GM19468 (cell line): Measurements from ENCODE around the gene DCST2.

Source experiments
- ATAC-seq: cut with Tn5 transposase; IDR thresholded peaks from one replicate; pipeline ENCODE4 v1.9.1; 2021; ENCODE audit warnings: mild to moderate bottlenecking, moderate library complexity, moderate number of reproducible peaks; ENCODE audit not compliant: unreplicated experiment; ENCODE audit errors: extremely low read depth

The DCST2 gene

DNA sequence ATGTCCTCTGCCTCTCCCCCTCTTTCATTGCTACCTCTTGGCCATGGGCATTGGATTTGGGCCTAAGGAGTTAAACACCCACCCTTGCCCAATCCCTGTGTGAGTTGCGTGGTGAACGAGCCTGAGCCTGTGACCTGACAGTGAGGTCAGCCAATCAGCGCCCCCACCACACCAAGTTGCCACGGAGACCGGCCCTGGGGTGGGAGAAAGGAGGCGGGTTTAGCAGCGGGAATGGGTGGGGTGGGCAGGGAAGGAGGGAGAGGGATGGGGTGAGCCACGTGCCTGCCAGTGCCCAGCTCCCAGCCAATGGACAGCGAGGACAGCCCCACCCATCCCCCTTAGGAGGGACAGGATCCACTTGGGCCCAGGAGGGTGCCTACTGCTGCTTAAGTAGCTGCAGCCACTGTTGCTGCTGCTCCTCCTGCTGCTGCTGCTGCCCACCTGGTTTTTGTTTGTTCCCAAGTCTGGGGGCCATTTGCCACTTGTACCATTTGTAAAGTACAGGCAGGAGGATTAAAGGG, 21.5 kb downstream of the DCST2 start:
- ATAC-seq, result no peak

GRCh38 chr1:155011437-155012025, 22.1 kb downstream of the DCST2 start:
- ATAC-seq, result no peak

DNA sequence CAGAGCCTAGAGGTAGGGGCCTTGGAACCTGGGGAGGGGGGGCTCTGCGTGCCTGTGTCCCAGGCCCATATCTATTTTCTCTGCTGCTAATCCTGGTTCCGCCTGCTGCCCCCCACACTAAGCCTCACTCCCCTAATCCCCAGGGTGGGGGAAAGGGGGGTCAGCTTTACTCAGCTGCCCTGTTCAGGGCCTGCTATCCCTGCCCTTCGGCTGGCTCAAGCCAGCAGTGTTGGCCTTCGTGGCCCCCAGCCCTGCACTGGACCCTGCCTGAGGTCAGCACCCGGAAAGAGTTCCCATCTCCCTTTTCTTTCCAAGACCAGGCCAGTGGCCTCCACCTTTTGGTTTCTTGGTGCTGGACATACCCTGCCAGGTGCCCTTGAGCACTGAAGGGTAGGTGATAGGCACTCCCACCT, 22.6 kb downstream of the DCST2 start:
- no peak for ATAC-seq

- ATAC-seq, result no peak
These were observed 23.2 kb downstream of the DCST2 start for GRCh38 chr1:155010211-155010918.

- no peak for ATAC-seq
These were observed 23.8 kb downstream of the DCST2 start for GRCh38 chr1:155009742-155010141.

GRCh38 chr1:155009221-155009711, 24.3 kb downstream of the DCST2 start:
- ATAC-seq, result no peak

GRCh38 chr1:155008015-155008941, 25.3 kb downstream of the DCST2 start:
- no peak for ATAC-seq

- ATAC-seq, result no peak
These were observed 26.2 kb downstream of the DCST2 start for GRCh38 chr1:155007251-155007828.

- no peak for ATAC-seq
These were observed 26.9 kb downstream of the DCST2 start for GRCh38 chr1:155006601-155007101.

DNA sequence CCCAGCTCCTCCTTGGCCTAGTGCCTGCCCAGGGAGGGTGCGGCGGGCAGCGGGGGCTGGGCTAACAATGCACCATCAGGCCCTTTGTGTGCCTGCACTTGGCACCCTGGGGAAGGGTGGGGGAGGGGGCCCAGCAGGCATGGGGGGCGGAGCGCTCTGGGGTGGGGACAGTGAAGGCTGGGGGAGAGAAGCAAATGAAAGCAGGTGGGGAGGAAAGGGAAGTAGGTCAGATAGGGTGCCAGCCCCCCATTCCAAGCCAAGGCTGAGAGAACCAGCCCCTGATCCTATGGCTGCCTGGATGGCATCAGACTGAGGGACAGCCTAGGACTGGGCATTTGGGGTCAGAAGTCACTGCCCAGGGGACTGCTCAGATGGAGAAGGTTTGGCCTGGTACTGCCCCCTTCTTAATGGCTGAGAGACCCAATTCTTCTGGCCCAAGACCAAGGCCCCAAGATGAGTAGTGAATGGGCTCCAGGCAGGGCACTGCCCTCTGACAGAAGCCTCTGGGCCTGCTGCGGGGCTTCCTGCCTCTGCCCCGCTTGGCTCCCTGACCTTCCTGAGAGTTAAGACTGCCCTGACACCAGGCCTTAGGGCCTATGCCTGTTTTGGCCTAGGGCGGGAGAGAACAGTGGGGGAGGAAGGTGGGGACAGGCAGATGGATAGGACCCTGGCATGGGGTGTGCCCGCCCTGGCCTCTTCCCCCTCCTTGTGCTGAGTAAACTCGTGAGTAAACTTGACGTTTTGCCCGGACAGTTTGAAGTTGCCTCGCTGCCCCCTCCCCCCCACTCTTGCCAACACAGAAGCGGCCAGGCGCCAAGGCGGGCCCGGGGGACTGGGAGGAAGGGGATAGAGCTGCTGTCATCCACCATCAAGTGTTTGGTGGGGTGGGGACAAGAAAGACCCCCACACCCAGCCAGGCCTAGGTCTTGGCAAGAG, 28.2 kb downstream of the DCST2 start:
- no peak for ATAC-seq

GRCh38 chr1:155004352-155005075, 29.1 kb downstream of the DCST2 start:
- no peak for ATAC-seq

GRCh38 chr1:155003766-155004351, 29.7 kb downstream of the DCST2 start:
- no peak for ATAC-seq

DNA sequence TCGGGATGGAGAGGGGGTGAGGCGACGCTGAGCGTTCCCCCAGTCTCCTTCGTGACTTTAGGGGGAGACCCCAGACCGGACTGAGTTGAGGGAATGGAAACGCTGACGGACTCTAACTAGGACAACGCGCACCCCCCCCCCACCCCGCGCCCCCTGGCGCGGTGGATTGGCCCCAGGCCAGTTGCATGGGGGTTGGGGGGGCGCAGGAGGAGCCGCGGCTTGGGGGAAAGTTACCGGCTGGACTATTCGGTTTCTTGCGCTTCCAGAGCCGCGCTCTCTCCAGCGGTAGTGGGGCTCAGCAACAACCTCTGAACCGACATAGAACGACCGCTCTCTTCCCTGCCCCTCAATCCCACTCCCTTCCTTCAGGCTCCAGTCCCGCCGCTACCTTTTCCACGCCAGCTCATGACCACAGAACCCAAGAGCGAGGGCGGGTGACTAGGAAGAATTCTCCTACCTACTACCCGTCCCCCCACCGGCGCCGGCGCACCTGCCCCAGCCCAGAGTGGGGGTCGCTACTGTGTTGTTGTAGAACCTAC, 30.3 kb downstream of the DCST2 start:
- ATAC-seq, result no peak

GRCh38 chr1:155002464-155003226, 30.9 kb downstream of the DCST2 start, which contains the start of gene ZBTB7B:
ZBTB7B (plus strand) TSS chr1:155002802; CDS start chr1:155014661, 11,859 bp downstream.
- ATAC-seq, result no peak

DNA sequence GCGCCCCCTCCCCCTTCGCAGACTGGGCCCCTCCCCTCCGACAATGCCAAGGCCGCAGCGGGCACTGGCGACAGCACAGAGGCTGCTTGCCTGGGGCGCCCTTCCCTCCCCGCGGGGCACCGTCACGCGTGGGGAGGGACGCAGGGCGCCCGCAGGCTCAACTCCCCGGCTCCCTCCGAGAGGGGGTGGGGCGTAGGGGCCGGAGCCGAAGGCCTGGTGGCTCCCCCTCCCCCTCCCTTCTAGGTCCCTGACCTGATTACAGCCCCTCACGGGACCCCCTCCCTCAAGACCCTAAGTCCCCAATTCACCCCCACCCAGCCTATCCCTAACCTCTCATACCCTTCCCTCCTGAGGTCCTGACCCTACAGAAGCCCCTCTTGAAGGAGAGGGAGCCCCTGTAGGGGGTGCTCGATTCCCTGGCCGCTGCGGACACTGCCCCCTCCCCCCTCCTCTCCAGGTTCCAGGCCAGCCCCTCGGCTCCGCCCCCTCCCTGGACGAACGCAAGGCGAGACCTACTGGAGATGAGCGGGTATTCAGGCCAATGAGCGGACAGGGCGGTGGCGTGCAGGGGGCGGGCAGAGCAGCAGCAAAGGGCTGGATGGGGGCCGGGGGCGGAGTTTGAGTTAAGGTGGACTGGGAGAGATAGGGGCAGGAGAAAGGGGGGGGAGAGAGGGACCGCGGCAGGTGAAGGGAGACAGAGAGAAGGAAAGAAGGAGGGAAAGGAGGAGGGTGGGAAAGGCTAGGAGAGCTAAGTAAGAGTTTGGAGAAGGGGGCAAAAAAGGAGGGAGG, 31.7 kb downstream of the DCST2 start:
- ATAC-seq, result no peak

DNA sequence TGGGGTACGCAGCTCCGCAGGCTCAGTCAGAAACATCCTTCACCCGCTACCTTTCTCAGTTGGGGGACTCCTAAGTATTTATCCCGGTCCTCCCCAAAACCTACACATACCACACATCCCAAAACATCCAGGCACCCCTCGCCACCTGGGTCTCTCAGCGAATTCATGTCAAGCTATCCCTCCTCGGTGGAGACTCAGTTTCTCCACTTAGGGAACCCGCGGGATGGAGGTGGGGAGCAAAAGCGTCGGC, 32.2 kb downstream of the DCST2 start:
- ATAC-seq, result no peak
